Trophoblast cell (in vitro differentiated cells and primary cell): Measurements from ENCODE around the gene CACNA1G.

Experiments
- DNase-seq, 2 donors: peaks; one replicate each; pipeline ENCODE4 v3.0.0-alpha.2; 2016
- H2AFZ ChIP-seq: 2 replicates; pipeline ENCODE4 v1.6.1; 2013; ENCODE audit warnings: low read length, moderate library complexity, mild to moderate bottlenecking; ENCODE audit not compliant: insufficient read depth, poor library complexity
- H2AK5ac ChIP-seq: 2 replicates; pipeline ENCODE4 v1.6.1; 2013; ENCODE audit warnings: mild to moderate bottlenecking, low read length
- H2BK120ac ChIP-seq: 2 replicates; pipeline ENCODE4 v1.6.1; 2013; ENCODE audit warnings: low read length, mild to moderate bottlenecking, moderate library complexity; ENCODE audit not compliant: insufficient read depth, poor library complexity
- H2BK12ac ChIP-seq: 2 replicates; pipeline ENCODE4 v1.6.1; 2013; ENCODE audit warnings: mild to moderate bottlenecking, low read length, moderate library complexity
- H2BK5ac ChIP-seq: 2 replicates; pipeline ENCODE4 v1.6.1; 2013; ENCODE audit warnings: low read length, low read depth, moderate library complexity, mild to moderate bottlenecking; ENCODE audit not compliant: poor library complexity
- H3K14ac ChIP-seq: 2 replicates; pipeline ENCODE4 v1.6.1; 2013; ENCODE audit warnings: mild to moderate bottlenecking, low read length
- H3K18ac ChIP-seq: 2 replicates; pipeline ENCODE4 v1.6.1; 2013; ENCODE audit warnings: mild to moderate bottlenecking, low read length
- H3K23ac ChIP-seq: 2 replicates; pipeline ENCODE4 v1.6.1; 2013; ENCODE audit warnings: low read length
- H3K27ac ChIP-seq: 2 replicates; pipeline ENCODE4 v1.5.1; 2013; ENCODE audit warnings: low read depth, mild to moderate bottlenecking, inconsistent platforms, low read length, moderate library complexity
- H3K27me3 ChIP-seq: 2 replicates; pipeline ENCODE4 v1.6.1; 2013; ENCODE audit warnings: inconsistent platforms, mild to moderate bottlenecking, low read length, moderate library complexity; ENCODE audit not compliant: insufficient read depth
- H3K36me3 ChIP-seq, 2 experiments: 1 replicate in 1 of 2; 2 replicates in 1 of 2; pipeline ENCODE4 v1.6.1; 2013; ENCODE audit warnings: low read length in 2 of 2, mild to moderate bottlenecking in 2 of 2, moderate library complexity in 1 of 2; ENCODE audit not compliant: insufficient read depth in 2 of 2, control insufficient read depth in 1 of 2
- H3K4ac ChIP-seq: 2 replicates; pipeline ENCODE4 v1.6.1; 2013; ENCODE audit warnings: low read depth, mild to moderate bottlenecking, low read length, moderate library complexity
- H3K4me1 ChIP-seq, 2 experiments: 1 replicate in 1 of 2; 2 replicates in 1 of 2; pipeline ENCODE4 v1.6.1; 2013; ENCODE audit warnings: low read length in 2 of 2, mild to moderate bottlenecking in 2 of 2, moderate library complexity in 1 of 2; ENCODE audit not compliant: insufficient read depth in 2 of 2, control insufficient read depth in 1 of 2
- H3K4me2 ChIP-seq: 2 replicates; pipeline ENCODE4 v1.6.1; 2013; ENCODE audit warnings: inconsistent platforms, mild to moderate bottlenecking, low read length, moderate library complexity
- H3K4me3 ChIP-seq: 2 replicates; pipeline ENCODE4 v1.5.1; 2013; ENCODE audit warnings: mild to moderate bottlenecking, low read depth, low read length, inconsistent platforms
- H3K79me1 ChIP-seq: one replicate; pipeline ENCODE4 v1.6.1; 2013; ENCODE audit warnings: low read length
- H3K79me2 ChIP-seq: 2 replicates; pipeline ENCODE4 v1.6.1; 2013; ENCODE audit warnings: low read length, mild to moderate bottlenecking; ENCODE audit not compliant: control insufficient read depth, insufficient read depth, poor library complexity
- H3K9ac ChIP-seq: 2 replicates; pipeline ENCODE4 v1.6.1; 2013; ENCODE audit warnings: mild to moderate bottlenecking, low read length
- H3K9me3 ChIP-seq: 2 replicates; pipeline ENCODE4 v1.6.1; 2013; ENCODE audit warnings: low read depth, mild to moderate bottlenecking, control low read depth, inconsistent platforms, low read length; ENCODE audit not compliant: insufficient read depth
- H4K12ac ChIP-seq: 2 replicates; pipeline ENCODE4 v1.6.1; 2013; ENCODE audit warnings: low read depth, mild to moderate bottlenecking, low read length, moderate library complexity
- H4K8ac ChIP-seq: 2 replicates; pipeline ENCODE4 v1.6.1; 2013; ENCODE audit warnings: low read depth, mild to moderate bottlenecking, low read length, moderate library complexity
- H4K91ac ChIP-seq: one replicate; pipeline ENCODE4 v1.6.1; 2013; ENCODE audit warnings: low read depth, mild to moderate bottlenecking, low read length, moderate library complexity
- WGBS: extraction: QIAGEN DNeasy Blood & Tissue Kit; methylation state at CpG from one replicate; pipeline ENCODE4 v1.1.7; 2013; ENCODE audit warnings: missing lambda C conversion rate; ENCODE audit not compliant: insufficient read length, insufficient coverage; ENCODE audit errors: extremely low coverage; 5-methylcytosine and 5-hydroxymethylcytosine counted together

Gene CACNA1G

GRCh38 chr17:50624321-50624934 lies 63.9 kb downstream of the CACNA1G start:
- no CpG with 5 or more reads among the region's 7 CpGs for WGBS
- Histone ChIP-seq H4K12ac (no peak overlapping the region), H3K27me3 (no peaks in the 10 kb centered on the region), H3K14ac (no peak overlapping the region), H3K27ac (no peak overlapping the region), H2BK5ac (no peak overlapping the region), H3K4me3 (no peak overlapping the region), H3K18ac (no peak overlapping the region), H3K4me1 (peaks cover 12 to 15% of the 10 kb centered on the region in 2 experiments), H3K4me2 (no peak overlapping the region), H3K4ac (no peak overlapping the region), H3K9ac (no peak overlapping the region), H2BK12ac (no peak overlapping the region), H2AK5ac (no peak overlapping the region), H3K79me1 (no peaks in the 10 kb centered on the region), H4K91ac (no peak overlapping the region), H2AFZ (no peak overlapping the region), H3K79me2 (no peaks in the 10 kb centered on the region), H2BK120ac (no peak overlapping the region), H3K23ac (no peak overlapping the region), H3K36me3 (no peaks in the 10 kb centered on the region), H3K9me3 (peaks cover 12% of the 10 kb centered on the region), H4K8ac (no peak overlapping the region)
- DNase-seq = no peak

GRCh38 chr17:50625032-50625871 lies 64.7 kb downstream of the CACNA1G start:
- H2BK12ac ChIP-seq = no peak overlapping the region
- no peak overlapping the region for H3K18ac ChIP-seq
- no peak overlapping the region for H4K12ac ChIP-seq
- H4K91ac ChIP-seq = no peak overlapping the region
- no peak overlapping the region for H3K4me3 ChIP-seq
- no peak overlapping the region for H2AFZ ChIP-seq
- H3K9ac ChIP-seq = no peak overlapping the region
- no peaks in the 10 kb centered on the region for H3K79me1 ChIP-seq
- no peak overlapping the region for H3K4ac ChIP-seq
- no peaks in the 10 kb centered on the region for H3K36me3 ChIP-seq
- no peak overlapping the region for H4K8ac ChIP-seq
- H2AK5ac ChIP-seq = no peak overlapping the region
- no peaks in the 10 kb centered on the region for H3K79me2 ChIP-seq
- no peak for DNase-seq
- H2BK5ac ChIP-seq = no peak overlapping the region
- peaks cover 12% of the 10 kb centered on the region for H3K9me3 ChIP-seq
- no peaks in the 10 kb centered on the region for H3K27me3 ChIP-seq
- H3K4me2 ChIP-seq = no peak overlapping the region
- no peak overlapping the region for H3K23ac ChIP-seq
- peaks cover 12 to 15% of the 10 kb centered on the region in 2 experiments for H3K4me1 ChIP-seq
- no peak overlapping the region for H3K14ac ChIP-seq
- H3K27ac ChIP-seq = no peak overlapping the region
- no peak overlapping the region for H2BK120ac ChIP-seq
- no CpG with 5 or more reads among the region's 19 CpGs for WGBS

- DNase-seq = peak; percentile 67 to 84
- WGBS = no CpG with 5 or more reads among the region's 19 CpGs
Measured at GRCh38 chr17:50626037-50626574, 65.6 kb downstream of the CACNA1G start.

GRCh38 chr17:50627036-50627781 lies 66.7 kb downstream of the CACNA1G start:
- Histone ChIP-seq H4K12ac (no peak overlapping the region), H3K36me3 (no peaks in the 10 kb centered on the region), H2AK5ac (no peak overlapping the region), H3K79me1 (no peaks in the 10 kb centered on the region), H3K14ac (no peak overlapping the region), H3K18ac (no peak overlapping the region), H3K9me3 (peaks cover 9% of the 10 kb centered on the region), H2AFZ (no peak overlapping the region), H3K27me3 (no peaks in the 10 kb centered on the region), H3K23ac (no peak overlapping the region), H3K79me2 (no peaks in the 10 kb centered on the region), H3K4me2 (peak overlapping the region; percentile 44), H3K4me1 (peaks cover 15% of the 10 kb centered on the region in 2 experiments), H4K8ac (no peak overlapping the region), H2BK5ac (no peak overlapping the region), H2BK120ac (no peak overlapping the region), H3K9ac (no peak overlapping the region), H3K4me3 (no peak overlapping the region), H3K4ac (no peak overlapping the region), H3K27ac (no peak overlapping the region), H4K91ac (no peak overlapping the region), H2BK12ac (no peak overlapping the region)
- no CpG with 5 or more reads among the region's 17 CpGs for WGBS
- DNase-seq = no peak

More at GRCh38 chr17:50626037-50626574, 65.6 kb downstream of the CACNA1G start:
- no peak overlapping the region for H3K4me2 ChIP-seq
- no peak overlapping the region for H2BK5ac ChIP-seq
- H3K27ac ChIP-seq = no peak overlapping the region
- no peak overlapping the region for H3K18ac ChIP-seq
- no peaks in the 10 kb centered on the region for H3K36me3 ChIP-seq
- no peak overlapping the region for H3K14ac ChIP-seq
- H3K79me1 ChIP-seq = no peaks in the 10 kb centered on the region
- no peak overlapping the region for H4K8ac ChIP-seq
- no peak overlapping the region for H2BK120ac ChIP-seq
- no peak overlapping the region for H4K12ac ChIP-seq
- no peak overlapping the region for H4K91ac ChIP-seq
- H3K79me2 ChIP-seq = no peaks in the 10 kb centered on the region
- no peak overlapping the region for H2AFZ ChIP-seq
- H3K23ac ChIP-seq = no peak overlapping the region
- H3K4ac ChIP-seq = no peak overlapping the region
- H2AK5ac ChIP-seq = no peak overlapping the region
- H3K9ac ChIP-seq = no peak overlapping the region
- H3K27me3 ChIP-seq = no peaks in the 10 kb centered on the region
- peaks cover 12 to 15% of the 10 kb centered on the region in 2 experiments for H3K4me1 ChIP-seq
- H3K4me3 ChIP-seq = no peak overlapping the region
- H2BK12ac ChIP-seq = no peak overlapping the region
- H3K9me3 ChIP-seq = peaks cover 12% of the 10 kb centered on the region
